Prostate gland (tissue), 2 donors: Measurements from ENCODE around the gene DNAH5.

ENCODE experiments used
- CTCF ChIP-seq, 4 experiments: fragments of 200-600 bp in 2 of 4; fragments of 450-650 bp in 2 of 4; sonication (generic) in 2 of 4; IDR thresholded peaks; 1 replicate in 3 of 4; 2 replicates in 1 of 4; pipeline ENCODE4 v1.5.1; 2016 to 2019; ENCODE audit warnings: antibody characterized with exemption in 4 of 4, mild to moderate bottlenecking in 2 of 4, moderate library complexity in 2 of 4
- POLR2A ChIP-seq: fragments of 450-650 bp; IDR thresholded peaks from one replicate; pipeline ENCODE4 v1.6.1; 2016; ENCODE audit warnings: antibody characterized with exemption, mild to moderate bottlenecking
- POLR2AphosphoS5 ChIP-seq: sonication (generic); formaldehyde crosslinking; IDR thresholded peaks from one replicate; pipeline ENCODE4 v1.6.1; 2017; ENCODE audit warnings: antibody characterized with exemption

DNA sequence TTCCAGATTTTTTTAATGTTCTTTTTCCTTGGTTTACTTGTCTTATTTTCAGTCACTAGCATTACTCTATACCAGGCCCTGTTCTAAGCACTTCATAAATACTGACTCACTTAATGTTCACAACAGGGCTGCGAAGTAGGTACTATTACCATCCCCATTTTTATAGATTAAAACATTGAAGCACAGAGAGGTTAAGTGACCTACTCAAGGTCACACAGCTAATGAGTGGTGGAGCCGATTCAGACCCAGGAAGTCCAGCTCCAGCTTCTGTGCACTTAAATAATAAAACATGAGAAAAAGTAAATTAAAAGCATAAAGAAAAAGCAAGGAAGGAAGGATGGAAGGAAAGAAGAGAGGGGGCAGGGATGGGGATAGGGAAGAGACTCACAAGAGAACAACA is 45.3 kb upstream of the DNAH5 start:
- TF ChIP-seq CTCF (IDR thresholded peaks at IDR 0.05) = no peak
- no peak for TF ChIP-seq POLR2A
- TF ChIP-seq POLR2AphosphoS5 = no peak
